MM.1S (cell line): ENCODE data around the gene SMOC1.

Experiments
- DNase-seq: peaks from one replicate; pipeline ENCODE4 v3.0.0-alpha.2; 2015
- H2AFZ ChIP-seq: fragments of 300-600 bp; sonication (generic); 2 replicates; pipeline ENCODE4 v1.6.0; 2016; ENCODE audit warnings: antibody characterized with exemption, low read length
- H3F3A ChIP-seq: fragments of 300-600 bp; sonication (generic); 2 replicates; pipeline ENCODE4 v1.6.1; 2016; ENCODE audit warnings: mild to moderate bottlenecking, antibody characterized with exemption, low read length, moderate library complexity, mixed read lengths; ENCODE audit not compliant: insufficient read depth
- H3K27ac ChIP-seq: fragments of 300-600 bp; sonication (generic); 2 replicates; pipeline ENCODE4 v1.5.1; 2016; ENCODE audit warnings: mild to moderate bottlenecking, low read length
- H3K27me3 ChIP-seq: fragments of 300-600 bp; sonication (generic); replicated peaks from 2 replicates; pipeline ENCODE4 v1.6.0; 2016; ENCODE audit warnings: low read length; ENCODE audit not compliant: insufficient read depth
- H3K36me3 ChIP-seq: fragments of 300-600 bp; sonication (generic); replicated peaks from 2 replicates; pipeline ENCODE4 v1.6.1; 2016; ENCODE audit warnings: mild to moderate bottlenecking, low read length, mixed read lengths; ENCODE audit not compliant: insufficient read depth
- H3K4me1 ChIP-seq: fragments of 300-600 bp; sonication (generic); 2 replicates; pipeline ENCODE4 v1.6.1; 2016; ENCODE audit warnings: low read length, mixed read lengths
- H3K4me2 ChIP-seq: fragments of 300-600 bp; sonication (generic); 2 replicates; pipeline ENCODE4 v1.6.0; 2016; ENCODE audit warnings: low read depth, low read length
- H3K4me3 ChIP-seq: fragments of 300-600 bp; sonication (generic); 2 replicates; pipeline ENCODE4 v1.5.1; 2016; ENCODE audit warnings: low read length, mixed read lengths
- H3K79me2 ChIP-seq: fragments of 300-600 bp; sonication (generic); 2 replicates; pipeline ENCODE4 v1.6.1; 2016; ENCODE audit warnings: mixed run types, low read length, mixed read lengths
- H3K9ac ChIP-seq: fragments of 300-600 bp; sonication (generic); 2 replicates; pipeline ENCODE4 v1.6.1; 2016; ENCODE audit warnings: low read length, mixed read lengths
- H3K9me2 ChIP-seq: fragments of 300-600 bp; sonication (generic); replicated peaks from 2 replicates; pipeline ENCODE4 v1.6.1; 2016; ENCODE audit warnings: mild to moderate bottlenecking, low read length, mixed read lengths; ENCODE audit not compliant: insufficient read depth
- H3K9me3 ChIP-seq: fragments of 300-600 bp; sonication (generic); replicated peaks from 2 replicates; pipeline ENCODE4 v1.6.1; 2016; ENCODE audit warnings: mild to moderate bottlenecking, low read length, mixed read lengths; ENCODE audit not compliant: insufficient read depth
- H4K20me1 ChIP-seq: fragments of 300-600 bp; sonication (generic); 2 replicates; pipeline ENCODE4 v1.6.1; 2016; ENCODE audit warnings: mild to moderate bottlenecking, low read length, moderate library complexity, mixed read lengths; ENCODE audit not compliant: insufficient read depth
- EZH2 ChIP-seq: fragments of 300-600 bp; sonication (generic); optimal IDR thresholded peaks from 2 replicates; pipeline ENCODE3; 2017; ENCODE audit warnings: low read depth, mild to moderate bottlenecking, antibody characterized with exemption, low read length, mixed read lengths
- EZH2phosphoT487 ChIP-seq: fragments of 300-600 bp; sonication (generic); IDR thresholded peaks from 2 replicates; pipeline ENCODE4 v1.6.1; 2018; ENCODE audit warnings: antibody characterized with exemption, low read length
- TF ChIP-seq, protein P1 (sequence below): fragments of 300-600 bp; sonication (generic); IDR thresholded peaks from 2 replicates; pipeline ENCODE4 v1.5.1; 2016; ENCODE audit warnings: antibody characterized with exemption, low read length, mixed read lengths

SMOC1 gene

GRCh38 chr14:70004791-70005190 is 125.6 kb downstream of the SMOC1 start:
- TF ChIP-seq EZH2 (no peak), EZH2phosphoT487 (no peak)
- TF ChIP-seq, protein P1, sequence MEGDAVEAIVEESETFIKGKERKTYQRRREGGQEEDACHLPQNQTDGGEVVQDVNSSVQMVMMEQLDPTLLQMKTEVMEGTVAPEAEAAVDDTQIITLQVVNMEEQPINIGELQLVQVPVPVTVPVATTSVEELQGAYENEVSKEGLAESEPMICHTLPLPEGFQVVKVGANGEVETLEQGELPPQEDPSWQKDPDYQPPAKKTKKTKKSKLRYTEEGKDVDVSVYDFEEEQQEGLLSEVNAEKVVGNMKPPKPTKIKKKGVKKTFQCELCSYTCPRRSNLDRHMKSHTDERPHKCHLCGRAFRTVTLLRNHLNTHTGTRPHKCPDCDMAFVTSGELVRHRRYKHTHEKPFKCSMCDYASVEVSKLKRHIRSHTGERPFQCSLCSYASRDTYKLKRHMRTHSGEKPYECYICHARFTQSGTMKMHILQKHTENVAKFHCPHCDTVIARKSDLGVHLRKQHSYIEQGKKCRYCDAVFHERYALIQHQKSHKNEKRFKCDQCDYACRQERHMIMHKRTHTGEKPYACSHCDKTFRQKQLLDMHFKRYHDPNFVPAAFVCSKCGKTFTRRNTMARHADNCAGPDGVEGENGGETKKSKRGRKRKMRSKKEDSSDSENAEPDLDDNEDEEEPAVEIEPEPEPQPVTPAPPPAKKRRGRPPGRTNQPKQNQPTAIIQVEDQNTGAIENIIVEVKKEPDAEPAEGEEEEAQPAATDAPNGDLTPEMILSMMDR, result no peak
- H3K9me2 ChIP-seq, result no peaks in the 10 kb centered on the region
- no peak overlapping the region for H3K4me2 ChIP-seq
- H3K9me3 ChIP-seq, result no peaks in the 10 kb centered on the region
- H3K9ac ChIP-seq, result no peak overlapping the region
- no peak for DNase-seq
- peaks cover 31% of the 10 kb centered on the region for H3K4me1 ChIP-seq
- no peaks in the 10 kb centered on the region for H3K27me3 ChIP-seq
- H4K20me1 ChIP-seq, result no peaks in the 10 kb centered on the region
- H3K79me2 ChIP-seq, result no peaks in the 10 kb centered on the region
- no peak overlapping the region for H3K4me3 ChIP-seq
- H3K27ac ChIP-seq, result no peak overlapping the region
- H3F3A ChIP-seq, result 0 out of 2 replicates have a peak, but pooled peaks cover 6% of the 10 kb centered on the region
- H3K36me3 ChIP-seq, result no peaks in the 10 kb centered on the region
- H2AFZ ChIP-seq, result no peak overlapping the region

DNA sequence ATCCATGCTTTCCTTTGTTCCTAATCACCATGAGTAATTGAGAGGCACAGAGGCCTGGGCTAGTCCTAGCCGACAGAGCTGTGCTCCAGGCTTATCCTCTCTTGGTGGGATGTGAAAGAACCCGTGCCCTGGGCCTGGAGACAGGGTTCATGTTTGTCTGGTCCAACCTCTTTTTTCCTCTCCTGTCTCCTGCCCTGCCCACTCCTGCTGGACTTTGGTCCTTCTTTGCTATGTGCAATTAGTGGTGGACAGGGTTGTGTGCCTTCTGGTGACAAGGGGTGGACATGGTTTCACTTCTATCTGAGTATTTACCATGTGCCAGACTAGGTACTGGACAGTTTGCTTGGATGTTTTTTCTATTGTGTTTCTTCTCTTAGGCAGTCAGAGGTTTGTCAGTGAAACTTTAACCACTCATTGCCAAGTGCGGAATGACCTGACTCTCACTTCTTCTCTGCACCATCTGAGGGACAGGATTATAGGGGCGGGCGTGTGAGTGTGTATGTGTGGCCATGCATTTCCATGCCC is 126.1 kb downstream of the SMOC1 start:
- Histone ChIP-seq H3K9me3 (no peaks in the 10 kb centered on the region), H2AFZ (no peak overlapping the region), H3K9ac (no peak overlapping the region), H3K9me2 (no peaks in the 10 kb centered on the region), H3K4me3 (no peak overlapping the region), H3K4me1 (peaks cover 31% of the 10 kb centered on the region), H3K27me3 (no peaks in the 10 kb centered on the region), H3F3A (0 out of 2 replicates have a peak, but pooled peaks cover 6% of the 10 kb centered on the region), H3K36me3 (no peaks in the 10 kb centered on the region), H3K4me2 (no peak overlapping the region), H4K20me1 (no peaks in the 10 kb centered on the region), H3K79me2 (no peaks in the 10 kb centered on the region), H3K27ac (no peak overlapping the region)
- TF ChIP-seq EZH2, result no peak
- no peak for DNase-seq

DNA sequence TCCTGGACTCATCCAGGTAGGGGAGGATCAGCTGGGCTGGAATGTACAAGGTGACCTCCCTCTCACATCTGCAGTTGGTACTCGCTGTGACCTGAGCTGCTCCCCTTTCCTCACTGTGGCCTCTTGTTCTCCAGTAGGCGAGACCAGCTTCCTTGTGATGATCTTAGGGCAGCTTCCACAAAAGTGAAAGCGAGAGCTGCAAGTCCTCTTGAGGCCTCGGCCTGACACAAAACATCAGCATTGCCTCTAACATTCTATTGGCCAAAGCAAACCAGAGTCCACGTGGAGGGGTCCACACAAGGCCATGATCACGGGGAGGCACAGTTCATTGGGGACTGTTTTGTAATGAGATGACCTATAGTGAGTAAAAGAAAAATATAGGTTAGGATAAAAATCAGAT is 127.5 kb downstream of the SMOC1 start:
- Histone ChIP-seq H3K4me1 (peaks cover 31% of the 10 kb centered on the region), H3K27ac (peak overlapping the region; percentile 1; the same call in 1 of the 2 replicates), H3K9ac (no peak overlapping the region), H3K79me2 (no peaks in the 10 kb centered on the region), H3K9me2 (no peaks in the 10 kb centered on the region), H3K9me3 (no peaks in the 10 kb centered on the region), H4K20me1 (no peaks in the 10 kb centered on the region), H3F3A (0 out of 2 replicates have a peak, but pooled peaks cover 6% of the 10 kb centered on the region), H3K36me3 (no peaks in the 10 kb centered on the region), H2AFZ (no peak overlapping the region), H3K4me2 (peak overlapping the region; percentile 6; the same call in 1 of the 2 replicates), H3K4me3 (no peak overlapping the region), H3K27me3 (no peaks in the 10 kb centered on the region)
- TF ChIP-seq, protein P1, result no peak
- no peak for TF ChIP-seq EZH2
- no peak for TF ChIP-seq EZH2phosphoT487
- peak; percentile 50 for DNase-seq
